ENCODE data around the gene BEGAIN. TPM values are rescaled to one million over a fixed set of nuclear protein-coding genes. Genes with fewer than 3 reads are reported as not detected.

The BEGAIN gene
- total and polyA plus RNA-seq, 9 of the 15 experiments (the other 6 are each of a cell fraction or from before 2014, with no cell fraction given) = 0.07 to 0.68 (median 0.55) TPM; not detected in 3

GRCh38 chr14:100561005-100561404, 26.2 kb downstream of the BEGAIN start:
- Histone ChIP-seq H3K4me3 (no peak overlapping the region), H3K4me1 (replicated peaks in 1 of 2; ENCODE audit: control insufficient read depth in 2 of 2, insufficient read depth in 2 of 2, low read length in 2 of 2) (peaks cover 0 to 22% of the 10 kb centered on the region in 2 experiments; a peak in 2 of 5 replicates), H4K20me1 (replicated peaks; ENCODE audit: control insufficient read depth, insufficient read depth, low read length) (peaks cover 7% of the 10 kb centered on the region; the same call in 1 of the 2 replicates), H2AFZ (ENCODE audit: low read depth, low read length) (no peak overlapping the region), H3K36me3 (ENCODE audit: control insufficient read depth, insufficient read depth, low read length) (no peaks in the 10 kb centered on the region), H3K9me1 (ENCODE audit: control insufficient read depth, insufficient read depth, low read length) (no peaks in the 10 kb centered on the region), H3K9ac (ENCODE audit: insufficient read depth in 1 of 2, low read depth in 2 of 2, low read length in 2 of 2) (no peak overlapping the region), H3K79me2 (ENCODE audit: control insufficient read depth, insufficient read depth, low read length) (no peaks in the 10 kb centered on the region), H3K9me3 (replicated peaks; ENCODE audit: control insufficient read depth, insufficient read depth, low read depth, low read length) (no peaks in the 10 kb centered on the region), H3K4me2 (ENCODE audit: insufficient read depth, low read length) (no peak overlapping the region), H3K27ac (ENCODE audit: extremely low read depth, low read depth, low read length) (no peak overlapping the region), H3K27me3 (ENCODE audit: control insufficient read depth in 2 of 2, insufficient read depth in 2 of 2, low read length in 2 of 2) (peaks cover 16 to 59% of the 10 kb centered on the region in 2 experiments; a peak in 4 of 5 replicates)
- in situ Hi-C loops (cut with MboI) = no loop called here
- ATAC-seq = no peak
- WGBS (ENCODE audit: insufficient coverage, low coverage, missing lambda C conversion rate) = 3% methylated on average over 9 of the region's 15 CpGs
- FAIRE-seq = no peak
- ChIA-PET CTCF (ENCODE audit: low intra/inter-chr PET ratio) (no interaction called here), POLR2A (no interaction called here)
- TF ChIP-seq CHAMP1 (IDR thresholded peaks at IDR 0.05) (no peak), YY1 (IDR thresholded peaks at IDR 0.05; ENCODE audit: borderline replicate concordance in 1 of 3, control insufficient read depth in 1 of 3, extremely low read depth in 1 of 3, insufficient read depth in 3 of 3, insufficient read length in 1 of 3, insufficient replicate concordance in 2 of 3, low read depth in 1 of 3, low read length in 2 of 3) (no peak), KLF16 (IDR thresholded peaks at IDR 0.05) (no peak), ZNF12 (CRISPR knock-in tag; IDR thresholded peaks at IDR 0.05) (no peak), ILF3 (IDR thresholded peaks at IDR 0.05; ENCODE audit: borderline replicate concordance) (no peak), POLR2A (conservative IDR thresholded peaks at IDR 0.05) (no peak), ZNF707 (CRISPR knock-in tag; conservative IDR thresholded peaks at IDR 0.05) (no peak), ZNF785 (CRISPR knock-in tag; IDR thresholded peaks at IDR 0.05) (no peak), ZNF174 (CRISPR knock-in tag; IDR thresholded peaks at IDR 0.05) (no peak), ZNF512 (tag; IDR thresholded peaks at IDR 0.05) (no peak), ZNF696 (CRISPR knock-in tag; conservative IDR thresholded peaks at IDR 0.05) (no peak), CCAR2 (IDR thresholded peaks at IDR 0.05; ENCODE audit: low read depth, low read length) (no peak), RBM25 (IDR thresholded peaks at IDR 0.05; ENCODE audit: low read depth, low read length, severe bottlenecking) (no peak), ZKSCAN3 (CRISPR knock-in tag; IDR thresholded peaks at IDR 0.05) (no peak), ZNF316 (IDR thresholded peaks at IDR 0.05) (no peak), HIVEP1 (CRISPR knock-in tag; IDR thresholded peaks at IDR 0.05) (no peak), ZNF436 (CRISPR knock-in tag; IDR thresholded peaks at IDR 0.05) (no peak), FOXA1 (IDR thresholded peaks at IDR 0.05; ENCODE audit: borderline replicate concordance) (no peak)
- TF ChIP-seq, protein P1, sequence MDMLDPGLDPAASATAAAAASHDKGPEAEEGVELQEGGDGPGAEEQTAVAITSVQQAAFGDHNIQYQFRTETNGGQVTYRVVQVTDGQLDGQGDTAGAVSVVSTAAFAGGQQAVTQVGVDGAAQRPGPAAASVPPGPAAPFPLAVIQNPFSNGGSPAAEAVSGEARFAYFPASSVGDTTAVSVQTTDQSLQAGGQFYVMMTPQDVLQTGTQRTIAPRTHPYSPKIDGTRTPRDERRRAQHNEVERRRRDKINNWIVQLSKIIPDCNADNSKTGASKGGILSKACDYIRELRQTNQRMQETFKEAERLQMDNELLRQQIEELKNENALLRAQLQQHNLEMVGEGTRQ (CRISPR knock-in tag; IDR thresholded peaks at IDR 0.05) = no peak
- DNase-seq (ENCODE audit: extremely low read depth in 1 of 4, low spot score in 3 of 4) = no peak
- BruUV-seq (replicated peaks) = no TSS peak
- intact Hi-C loops (cut with micrococcal nuclease) = no loop called here

Data from K562 (cell line).